SH-SY5Y (cell line): Measurements from ENCODE around the gene TENT5C.

Source experiments
- GATA2 ChIP-seq: IDR thresholded peaks from 2 replicates; pipeline ENCODE4 v1.6.1; 2011; ENCODE audit warnings: mild to moderate bottlenecking, low read depth, low read length
- GATA3 ChIP-seq: IDR thresholded peaks from 2 replicates; pipeline ENCODE4 v1.6.1; 2011; ENCODE audit warnings: low read depth, mild to moderate bottlenecking, low read length, moderate library complexity

The TENT5C gene

DNA sequence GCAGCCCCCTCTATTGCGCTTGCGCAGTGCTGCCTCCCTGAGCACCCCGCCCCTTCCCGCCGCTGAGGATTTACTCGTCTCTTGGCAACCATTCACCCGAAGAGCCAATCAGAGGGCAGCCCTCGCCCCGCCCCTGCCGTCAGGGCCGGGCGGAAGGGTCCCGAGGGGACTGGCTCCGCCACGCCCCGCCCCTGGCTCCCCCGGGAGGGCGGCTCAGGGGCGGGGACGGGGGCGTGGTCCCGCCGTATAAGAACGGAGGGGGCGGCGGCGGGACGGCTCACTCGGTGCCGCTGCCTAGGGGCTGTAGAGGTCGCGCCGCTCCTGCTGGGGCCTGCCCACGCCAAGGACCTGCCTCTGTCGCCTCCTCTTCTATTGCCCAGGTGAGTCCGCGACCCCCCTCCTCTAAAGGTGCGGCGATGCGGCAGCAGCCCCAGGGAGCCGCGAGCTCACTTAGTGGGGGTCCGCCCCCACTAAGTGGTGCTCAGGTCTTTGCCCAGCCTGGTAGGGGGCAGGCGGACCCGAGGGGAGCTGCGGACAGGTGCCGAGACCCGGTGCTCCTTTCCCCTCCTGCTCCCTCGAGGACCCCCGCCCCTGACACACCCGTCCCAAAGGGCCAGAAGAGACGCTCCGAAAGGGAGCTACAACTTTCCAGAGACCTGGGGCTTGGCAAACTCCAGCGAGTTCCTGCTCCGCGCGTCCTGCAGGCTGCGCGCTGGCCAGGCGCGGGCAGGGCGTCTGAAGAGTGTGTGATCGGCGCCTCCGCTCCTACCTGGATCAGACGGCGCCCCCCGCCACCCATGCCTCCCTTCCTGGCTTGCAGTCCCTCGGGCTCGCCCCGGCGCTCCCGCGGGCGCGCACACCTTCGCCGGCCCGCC, at the start of gene TENT5C:
Gene TENT5C (plus strand): TSS at position 275 of the 875 bp plus-strand sequence. CDS start 16,821 bp downstream, outside the sequence.
- TF ChIP-seq GATA2 (no peak), GATA3 (no peak)

DNA sequence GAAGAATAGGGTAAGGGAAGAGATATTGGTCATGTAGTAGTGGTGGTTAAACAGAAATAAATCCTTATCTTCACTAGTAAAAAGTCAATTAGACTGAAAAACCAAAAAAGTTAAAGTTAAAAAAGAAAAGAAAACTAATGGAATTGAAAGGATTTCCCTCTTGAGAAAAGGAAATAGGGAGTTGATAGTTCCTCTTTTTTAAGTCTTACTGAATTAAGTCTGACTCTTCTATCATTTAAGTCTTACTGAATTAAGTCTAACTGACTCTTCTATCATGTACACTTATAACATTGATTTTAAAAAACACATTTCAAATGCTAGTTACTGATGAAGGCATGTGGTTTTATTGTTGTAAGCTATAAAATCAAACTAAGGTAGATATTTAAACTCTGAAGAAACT, 49.5 kb upstream of the TENT5C start:
- TF ChIP-seq GATA2 = no peak
- TF ChIP-seq GATA3 = no peak

GRCh38 chr1:117556976-117557375, 48.9 kb upstream of the TENT5C start:
- TF ChIP-seq GATA3 = no peak
- no peak for TF ChIP-seq GATA2

DNA sequence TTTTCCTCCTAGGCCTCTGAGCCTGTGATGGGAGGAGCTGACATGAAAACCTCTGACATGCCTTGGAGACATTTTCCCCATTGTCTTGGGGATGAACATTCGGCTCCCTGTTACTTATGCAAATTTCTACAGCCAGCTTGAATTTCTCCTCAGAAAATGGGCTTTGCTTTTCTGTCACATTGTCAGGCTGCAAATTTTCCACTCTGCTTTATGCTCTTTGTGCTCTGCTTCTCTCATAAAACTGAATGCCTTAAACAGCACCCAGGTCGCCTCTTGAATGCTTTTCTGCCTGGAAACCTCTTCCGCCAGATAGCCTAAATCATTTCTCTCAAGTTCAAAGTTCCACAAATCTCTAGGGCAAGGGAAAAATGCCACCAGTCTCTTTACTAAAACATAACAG, 46.7 kb upstream of the TENT5C start:
- TF ChIP-seq GATA3 (no peak), GATA2 (no peak)

DNA sequence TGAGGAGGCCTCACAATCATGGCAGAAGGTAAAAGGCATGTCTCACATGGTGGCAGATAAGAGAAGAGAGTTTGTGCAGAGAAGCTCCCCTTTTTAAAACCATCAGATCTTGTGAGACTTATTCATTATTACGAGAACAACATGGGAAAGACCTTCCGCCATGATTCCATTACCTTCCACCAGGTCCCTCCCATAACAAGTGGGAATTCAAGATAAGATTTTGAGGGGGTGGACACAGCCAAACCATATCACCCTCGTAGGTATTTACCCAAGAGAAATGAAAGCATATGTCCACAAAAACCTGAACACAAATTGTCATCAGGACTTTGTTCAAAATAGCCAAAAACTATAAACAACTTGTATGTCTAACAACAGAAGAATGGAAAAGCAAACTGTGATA, 45.9 kb upstream of the TENT5C start:
- no peak for TF ChIP-seq GATA3
- no peak for TF ChIP-seq GATA2

DNA sequence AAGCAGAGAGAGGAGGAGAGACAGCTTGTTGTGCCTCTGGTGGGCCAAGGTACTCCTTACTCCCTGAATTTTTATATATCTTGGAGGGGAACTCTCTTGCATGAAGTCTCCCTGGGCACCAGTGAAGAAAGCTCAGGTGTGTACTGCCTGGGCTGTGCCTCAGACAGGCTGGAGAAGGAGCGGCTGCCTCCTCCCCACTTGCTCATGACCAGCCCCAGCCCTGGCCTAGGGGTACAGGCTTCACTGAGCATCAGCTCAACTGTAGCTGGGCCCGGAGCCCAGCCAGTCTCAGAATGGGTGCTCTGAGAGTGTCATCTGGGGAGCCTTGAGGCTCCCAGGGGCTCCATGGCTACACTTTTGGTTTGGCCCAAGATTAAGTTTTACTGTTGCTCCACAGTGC, 44.8 kb upstream of the TENT5C start:
- TF ChIP-seq GATA2 (no peak), GATA3 (no peak)

GRCh38 chr1:117561551-117561950, 44.3 kb upstream of the TENT5C start:
- TF ChIP-seq GATA3 = no peak
- TF ChIP-seq GATA2 = no peak

GRCh38 chr1:117562581-117563491, 43.0 kb upstream of the TENT5C start:
- TF ChIP-seq GATA3 = no peak
- no peak for TF ChIP-seq GATA2

DNA sequence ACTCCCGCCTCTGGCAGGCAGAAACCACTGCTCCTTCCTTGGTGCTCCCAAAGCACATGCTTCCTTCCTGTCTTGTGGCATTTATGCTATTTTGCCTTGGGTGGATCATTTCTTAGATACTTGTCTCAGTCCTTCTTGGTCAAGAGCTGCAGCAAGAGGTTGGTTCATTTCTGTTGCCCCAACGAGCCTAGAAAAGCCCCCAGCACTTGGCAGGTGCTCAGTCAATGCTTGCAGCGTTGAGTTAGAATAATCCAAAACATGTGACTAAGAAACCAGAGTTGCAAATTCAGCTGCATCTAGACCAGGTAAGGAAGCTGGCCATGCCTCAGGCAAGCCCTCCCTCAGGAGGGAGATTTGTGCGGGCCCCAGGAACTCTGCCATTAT, 42.4 kb upstream of the TENT5C start:
- TF ChIP-seq GATA3 (no peak), GATA2 (no peak)

- TF ChIP-seq GATA3 = no peak
These were observed 41.4 kb upstream of the TENT5C start for GRCh38 chr1:117564227-117565075.

- TF ChIP-seq GATA3 (no peak), GATA2 (no peak)
These were observed 40.7 kb upstream of the TENT5C start for GRCh38 chr1:117565076-117565556.

DNA sequence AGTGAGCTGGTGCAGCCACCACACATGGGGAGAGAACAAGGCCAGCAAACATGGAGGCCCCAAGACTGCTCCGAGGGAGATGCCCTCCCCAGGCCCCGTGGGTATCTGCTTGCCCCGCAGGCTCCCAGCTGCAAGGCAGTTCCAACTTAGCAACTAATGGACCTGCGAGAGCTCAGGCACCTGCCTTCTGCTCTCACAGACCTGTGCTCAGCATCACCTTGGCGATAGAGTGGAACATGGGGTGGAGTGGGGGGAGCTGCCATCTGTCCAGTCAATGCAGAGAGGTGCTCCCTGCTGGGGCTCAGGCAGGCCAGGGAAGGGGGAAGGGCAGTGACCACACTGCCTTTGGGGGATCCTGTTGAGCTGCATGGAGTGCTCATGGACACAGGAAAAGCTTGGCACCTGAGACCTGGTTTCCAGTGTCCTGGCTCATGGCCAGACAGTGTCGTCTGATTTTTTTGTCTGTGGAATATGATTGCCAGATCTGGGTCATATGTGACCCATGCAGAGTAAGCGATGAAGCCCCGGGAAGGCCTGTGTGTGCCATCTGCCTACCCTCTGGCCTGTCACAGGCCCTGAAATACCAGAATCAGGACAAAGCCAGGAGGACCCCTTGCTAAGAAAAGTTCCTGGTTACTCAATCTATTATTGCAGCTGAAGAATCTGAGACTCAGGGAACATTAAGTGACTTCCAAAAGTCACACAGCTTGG, 39.9 kb upstream of the TENT5C start:
- TF ChIP-seq GATA2 = no peak
- TF ChIP-seq GATA3 = no peak

DNA sequence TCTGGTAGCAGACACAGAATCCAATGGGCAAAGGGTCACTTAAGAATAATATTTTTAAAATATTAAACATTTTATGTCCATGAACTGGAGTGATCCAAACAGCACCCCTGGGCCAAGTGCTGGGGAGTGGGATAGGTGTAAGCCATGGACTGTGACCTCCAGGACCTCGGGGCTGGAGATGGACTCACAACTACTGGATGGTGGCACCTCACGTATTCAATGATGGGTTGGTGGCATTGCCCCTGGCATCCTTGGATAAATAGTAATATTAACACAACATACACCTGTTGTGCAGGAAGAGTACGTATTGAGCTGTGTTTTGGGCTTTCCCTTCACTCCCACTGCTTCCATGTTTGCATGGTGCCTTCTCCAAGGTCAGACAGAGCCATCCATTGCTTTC, 39.3 kb upstream of the TENT5C start:
- TF ChIP-seq GATA3 (no peak), GATA2 (no peak)

GRCh38 chr1:117567435-117567834, 38.4 kb upstream of the TENT5C start:
- TF ChIP-seq GATA2 = no peak
